Endothelial cell of umbilical vein (primary cell): ENCODE data around the gene PDK2. TPM values are rescaled to one million over a fixed set of nuclear protein-coding genes. Genes with fewer than 3 reads are reported as not detected.

Source experiments
- BruUV-seq: library from RNA; stranded (reverse); fragments of 400-500 nt; replicated peaks from 2 replicates; lab custom pipeline; 2021; lab: Mats Ljungman, UMichigan
- CTCF ChIA-PET: fragments of 300-600, 350-600 bp; sonication (Branson Sonifier 250); formaldehyde crosslinking; loops from one replicate; lab custom pipeline; 2021; ENCODE audit warnings: antibody characterized with exemption, inconsistent platforms; lab: Charles Lee
- POLR2A ChIA-PET: fragments of 300-600, 350-600 bp; sonication (Branson Sonifier 250); formaldehyde crosslinking; loops from one replicate; lab custom pipeline; 2021; ENCODE audit warnings: antibody characterized with exemption, inconsistent platforms; lab: Charles Lee
- DNase-seq: peaks from one replicate; pipeline ENCODE4 v3.0.0-alpha.2; 2011; ENCODE audit warnings: low read depth, low spot score
- FAIRE-seq: peaks from 2 replicates; lab custom pipeline; 2011; peaks lifted over from hg19 to GRCh38; lab: Jason Lieb, UNC
- H2AFZ ChIP-seq: 2 replicates; pipeline ENCODE4 v1.6.0; 2012; ENCODE audit warnings: low read depth, low read length, control low read depth, inconsistent platforms
- H3K27ac ChIP-seq: 2 replicates; pipeline ENCODE4 v1.5.1; 2011; ENCODE audit warnings: low read depth, mild to moderate bottlenecking, control low read depth, low read length, moderate library complexity; ENCODE audit not compliant: insufficient read depth
- H3K27me3 ChIP-seq, 2 experiments: 2 replicates each; pipeline versions ENCODE4 v1.6.0 to v1.6.1; 2011; ENCODE audit warnings: low read length in 2 of 2, mixed read lengths in 1 of 2; ENCODE audit not compliant: control insufficient read depth in 2 of 2, insufficient read depth in 2 of 2
- H3K36me3 ChIP-seq, 2 experiments: 2 replicates in 1 of 2; 3 replicates in 1 of 2; pipeline ENCODE4 v1.5.1; 2011; ENCODE audit warnings: low read length in 2 of 2, mild to moderate bottlenecking in 1 of 2, moderate library complexity in 1 of 2; ENCODE audit not compliant: control insufficient read depth in 2 of 2, insufficient read depth in 2 of 2; ENCODE audit errors: extremely low read depth in 1 of 2
- H3K4me1 ChIP-seq: 3 replicates; pipeline ENCODE4 v1.5.1; 2011; ENCODE audit warnings: mild to moderate bottlenecking, low read length; ENCODE audit not compliant: control insufficient read depth, insufficient read depth; ENCODE audit errors: extremely low read depth
- H3K4me2 ChIP-seq: 2 replicates; pipeline ENCODE4 v1.6.1; 2011; ENCODE audit warnings: low read length, control low read depth, mixed read lengths; ENCODE audit not compliant: insufficient read depth
- H3K4me3 ChIP-seq, 3 experiments: fragments of 200-600 bp in 1 of 3; sonication (generic), shearing (Covaris generic) in 1 of 3; replicated peaks in 1 of 3; 2 replicates each; pipeline ENCODE4 v1.5.1; 2011 to 2016; ENCODE audit warnings: control low read depth in 3 of 3, low read length in 3 of 3, mild to moderate bottlenecking in 2 of 3, inconsistent platforms in 1 of 3, low read depth in 1 of 3, moderate library complexity in 1 of 3; ENCODE audit not compliant: insufficient read depth in 1 of 3
- H3K79me2 ChIP-seq: 2 replicates; pipeline ENCODE4 v1.6.0; 2012; ENCODE audit warnings: low read length, inconsistent platforms; ENCODE audit not compliant: control insufficient read depth, insufficient read depth
- H3K9ac ChIP-seq: replicated peaks from 2 replicates; pipeline ENCODE3; 2011; ENCODE audit warnings: low read length, control low read depth; ENCODE audit not compliant: insufficient read depth; ENCODE audit errors: extremely low read depth
- H3K9me1 ChIP-seq: replicated peaks from 3 replicates; pipeline ENCODE4 v1.6.0; 2011; ENCODE audit warnings: mild to moderate bottlenecking, low read length; ENCODE audit not compliant: control insufficient read depth, insufficient read depth; ENCODE audit errors: extremely low read depth
- H3K9me3 ChIP-seq: replicated peaks from 2 replicates; pipeline ENCODE4 v1.5.1; 2012; ENCODE audit warnings: low read length, inconsistent platforms; ENCODE audit not compliant: control insufficient read depth, insufficient read depth
- H4K20me1 ChIP-seq: replicated peaks from 2 replicates; pipeline ENCODE3; 2011; ENCODE audit warnings: mild to moderate bottlenecking, low read length; ENCODE audit not compliant: control insufficient read depth, insufficient read depth; ENCODE audit errors: extremely low read depth
- CTCF ChIP-seq, 2 donors: IDR thresholded peaks; 1 replicate in 1 of 2; 2 replicates in 1 of 2; pipeline ENCODE4 v1.5.1; 2011; ENCODE audit warnings: low read length in 2 of 2, mild to moderate bottlenecking in 2 of 2, moderate library complexity in 2 of 2, control low read depth in 1 of 2, inconsistent platforms in 1 of 2, low read depth in 1 of 2; ENCODE audit not compliant: insufficient read depth in 1 of 2; ENCODE audit errors: extremely low read depth in 1 of 2
- EZH2 ChIP-seq: IDR thresholded peaks from 2 replicates; pipeline ENCODE4 v1.6.1; 2012; ENCODE audit warnings: borderline replicate concordance, low read depth, mild to moderate bottlenecking, moderate library complexity, low read length, inconsistent platforms; ENCODE audit not compliant: severe bottlenecking
- FOS ChIP-seq: IDR thresholded peaks from 2 replicates; pipeline ENCODE4 v1.6.1; 2011; ENCODE audit warnings: mild to moderate bottlenecking, low read length, moderate library complexity, borderline replicate concordance; ENCODE audit not compliant: insufficient read depth
- GATA2 ChIP-seq: IDR thresholded peaks from 2 replicates; pipeline ENCODE4 v1.7.0; 2011; ENCODE audit warnings: low read depth, mild to moderate bottlenecking, moderate library complexity, mixed read lengths, low read length; ENCODE audit not compliant: insufficient read length, insufficient read depth
- JUN ChIP-seq: IDR thresholded peaks from 2 replicates; pipeline ENCODE4 v1.6.1; 2011; ENCODE audit warnings: borderline replicate concordance, low read depth; ENCODE audit not compliant: insufficient read length, insufficient read depth
- MAX ChIP-seq: IDR thresholded peaks from 2 replicates; pipeline ENCODE4 v1.6.1; 2011; ENCODE audit not compliant: insufficient read depth, insufficient read length
- MYC ChIP-seq: IDR thresholded peaks from one replicate; pipeline ENCODE4 v1.6.1; 2011; ENCODE audit warnings: mild to moderate bottlenecking, low read depth, low read length
- POLR2A ChIP-seq: IDR thresholded peaks from 2 replicates; pipeline ENCODE4 v1.6.1; 2012; ENCODE audit warnings: low read depth, mild to moderate bottlenecking, control low read depth, low read length
- POLR2AphosphoS5 ChIP-seq: IDR thresholded peaks from 2 replicates; pipeline ENCODE4 v1.6.1; 2012; ENCODE audit warnings: low read depth, mild to moderate bottlenecking, control low read depth, low read length, moderate library complexity; ENCODE audit not compliant: insufficient read depth
- dilution Hi-C: fragments of 300-500 bp; cut with MboI; formaldehyde crosslinking; loops from one replicate; pipeline ENCODE4 v1.15.0; 2019; ENCODE audit warnings: low sequenced_read_pairs; ENCODE audit not compliant: extremely low pct_ligation_motif_present
- intact Hi-C: fragments of 100-400 bp; cut with micrococcal nuclease; formaldehyde crosslinking; loops from one replicate; pipeline ENCODE4 v1.10.0; 2022
- polyA plus RNA-seq, 4 experiments: library from polyadenylated mRNA; depleted of rRNA in 3 of 4; stranded (reverse) in 3 of 4; unstranded in 1 of 4; fragments of >200 nt; gene quantifications; 2 replicates each; pipeline versions ENCODE4 v1.2.1 to v1.2.3, GENCODE V29; 2011 to 2012; ENCODE audit warnings: missing spikeins in 1 of 4
- total RNA-seq: library from RNA; stranded (reverse); gene quantifications from 2 replicates; pipeline ENCODE4 v1.2.3, GENCODE V29; 2021

Gene PDK2
- total and polyA plus RNA-seq, 2 donors (not counting 3 experiments of a cell fraction or from before 2014, with no cell fraction given): 21.3 to 114 TPM

- Histone ChIP-seq H3K27me3 (no peaks in the 10 kb centered on the region), H3K4me1 (peaks cover 10% of the 10 kb centered on the region), H3K27ac (no peak overlapping the region), H3K4me3 (no peak overlapping the region), H4K20me1 (no peaks in the 10 kb centered on the region), H3K79me2 (no peaks in the 10 kb centered on the region), H2AFZ (no peak overlapping the region), H3K9me1 (no peaks in the 10 kb centered on the region), H3K9me3 (no peaks in the 10 kb centered on the region), H3K36me3 (peaks cover 0 to 5% of the 10 kb centered on the region in 2 experiments), H3K4me2 (no peak overlapping the region), H3K9ac (no peak overlapping the region)
- BruUV-seq: no TSS peak
- no peak for FAIRE-seq
- intact Hi-C loops: no loop called here
- no peak for DNase-seq
- ChIA-PET POLR2A (no interaction called here), CTCF (no interaction called here)
- TF ChIP-seq POLR2A (no peak), FOS (no peak), MYC (no peak)
- dilution Hi-C loops: no loop called here
Observed at GRCh38 chr17:50096758-50097157, 1.6 kb downstream of the PDK2 start.

- Histone ChIP-seq H3K27me3 (no peaks in the 10 kb centered on the region), H3K9me1 (no peaks in the 10 kb centered on the region), H3K9me3 (no peaks in the 10 kb centered on the region), H3K27ac (no peak overlapping the region), H4K20me1 (no peaks in the 10 kb centered on the region), H3K4me2 (no peak overlapping the region), H2AFZ (no peak overlapping the region), H3K4me1 (peaks cover 10% of the 10 kb centered on the region), H3K4me3 (no peak overlapping the region), H3K9ac (no peak overlapping the region), H3K36me3 (peaks cover 0 to 5% of the 10 kb centered on the region in 2 experiments), H3K79me2 (no peaks in the 10 kb centered on the region)
- DNase-seq (no peak), FAIRE-seq (no peak)
- intact Hi-C loops: no loop called here
- ChIA-PET POLR2A (no interaction called here), CTCF (interaction anchor here (1.3 to 1.5 kb wide), 3 partner anchors 10 to 64 kb away, joined by 3 to 5 read pairs (median 4); no protein-coding TSS in a partner anchor)
- no TSS peak for BruUV-seq
- TF ChIP-seq JUN (no peak), POLR2A (no peak), CTCF (IDR thresholded peaks at IDR 0.05; ENCODE audit: extremely low read depth in 1 of 2, insufficient read depth in 1 of 2, low read depth in 1 of 2, low read length in 2 of 2) (no peak), EZH2 (no peak), FOS (no peak), MAX (no peak), MYC (no peak), GATA2 (no peak), POLR2AphosphoS5 (no peak)
- dilution Hi-C loops: no loop called here
Observed at GRCh38 chr17:50097455-50097854, 2.3 kb downstream of the PDK2 start.
